Hematopoietic multipotent progenitor cell treated with erythropoietin and hydrocortisone succinate and interleukin-3 and kit ligand, for 8 days (in vitro differentiated cells): Measurements from ENCODE around the gene DGLUCY.
"Not testable (repeated sequence)": the region's sequence is repeated elsewhere in the genome, so short reads cannot be mapped to it uniquely, and the experiment has no call there.

ENCODE experiments used
- DNase-seq: peaks from one replicate; pipeline ENCODE4 v3.0.0-alpha.2; 2015

The DGLUCY gene

DNA sequence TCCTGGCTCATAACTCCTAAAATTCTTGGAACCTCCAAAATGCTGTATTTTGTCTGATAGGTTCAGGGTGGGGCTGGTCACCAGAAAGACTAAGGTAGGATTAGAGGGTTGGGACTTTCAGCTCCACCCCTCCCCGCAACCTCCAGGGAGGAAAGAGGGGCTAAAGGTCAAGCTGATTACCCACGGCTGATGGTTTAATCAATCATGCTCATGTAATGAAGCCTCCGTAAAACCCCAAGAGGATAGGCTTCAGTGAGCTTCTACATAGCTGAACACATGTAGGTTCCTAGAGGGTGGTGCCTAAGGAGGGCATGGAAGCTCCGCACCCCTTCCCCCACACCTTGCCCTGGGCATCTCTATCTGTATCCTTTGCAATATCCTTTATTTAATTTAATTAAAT is 60.0 kb downstream of the DGLUCY start:
- no peak for DNase-seq

DNA sequence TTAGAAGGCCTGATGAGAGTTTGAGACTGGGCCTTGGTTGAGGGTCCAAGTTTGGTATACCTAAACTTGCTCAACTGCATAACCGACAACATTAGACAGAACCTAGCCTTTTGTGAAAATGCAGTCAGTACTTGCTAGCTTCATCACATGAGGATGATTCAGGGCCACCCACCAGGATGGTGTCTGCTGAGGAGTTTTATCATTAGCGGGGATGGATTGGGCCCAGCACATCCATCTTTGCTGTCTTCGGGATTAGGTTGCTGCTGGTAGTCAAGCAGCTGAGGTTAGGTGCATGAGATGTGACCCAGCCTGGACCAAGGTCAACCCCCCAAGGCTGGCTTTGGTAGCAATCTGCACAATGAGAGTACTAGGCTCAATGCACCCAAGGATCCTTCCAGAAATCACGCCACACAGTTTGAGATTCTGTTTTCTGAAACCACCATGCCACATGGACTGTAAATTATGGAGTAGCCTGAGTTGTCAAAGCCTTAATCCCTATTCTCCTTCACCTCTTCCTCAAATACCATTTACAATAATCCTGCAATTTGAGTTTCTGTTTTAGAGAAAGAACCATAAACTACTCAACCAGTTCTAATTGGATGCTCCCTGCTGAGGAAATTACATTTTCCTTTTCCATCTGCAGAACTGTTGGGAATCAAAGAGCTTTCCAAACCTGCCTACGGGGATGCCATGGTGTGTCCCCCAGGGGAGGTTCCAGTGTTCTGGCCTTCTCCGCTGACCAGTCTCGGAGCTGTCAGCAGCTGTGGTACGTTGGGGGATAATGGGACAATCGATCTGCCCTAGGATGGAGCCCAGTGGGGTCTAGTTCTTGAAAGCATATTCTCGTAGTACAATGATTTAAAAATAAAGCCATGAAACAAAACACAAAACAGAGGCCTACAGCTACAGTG is 61.7 kb downstream of the DGLUCY start:
- no peak for DNase-seq

DNA sequence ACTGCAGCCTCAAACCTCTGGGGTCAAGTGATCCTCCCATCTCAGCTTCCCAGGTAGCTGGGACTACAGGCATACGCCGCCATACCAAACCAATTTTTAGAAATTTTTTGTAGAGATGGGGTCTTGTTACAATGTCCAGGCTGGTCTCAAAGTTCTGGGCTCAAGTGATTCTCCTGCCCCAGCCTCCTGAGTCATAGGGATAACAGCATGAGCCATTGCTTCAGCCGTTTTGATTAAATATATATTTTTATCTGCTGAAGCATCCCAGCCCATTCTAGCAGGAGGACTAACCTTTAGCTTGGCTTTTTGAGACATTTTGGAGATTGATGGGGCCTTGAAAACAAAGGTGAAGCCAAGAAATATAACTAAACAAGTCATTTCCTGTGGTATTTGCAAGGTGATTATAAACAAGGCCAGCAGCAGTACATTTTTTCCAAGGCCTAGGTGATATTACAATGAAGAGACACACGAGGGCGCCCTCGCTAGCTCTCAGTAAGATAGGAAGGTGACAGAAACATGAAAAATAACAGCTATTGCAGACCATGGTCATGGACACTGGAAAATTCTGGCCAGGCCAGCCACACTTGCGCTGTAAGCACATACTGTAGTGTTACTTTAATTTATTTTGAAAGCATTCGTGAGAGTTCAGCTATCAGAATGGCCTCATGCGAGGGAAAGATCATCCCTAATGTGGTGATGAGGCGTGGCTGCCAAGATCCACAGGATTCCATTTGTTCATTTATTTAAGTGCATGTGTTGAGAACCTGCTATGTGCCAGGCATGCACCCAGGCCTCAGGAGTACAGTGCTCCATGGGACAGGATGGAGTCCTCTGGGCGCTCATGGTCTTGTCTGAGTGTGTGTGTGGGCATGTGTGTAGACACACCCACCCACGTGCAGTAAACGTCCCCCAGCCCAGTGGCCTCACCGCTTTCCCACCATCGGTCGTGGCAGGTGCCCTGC is 63.5 kb downstream of the DGLUCY start:
- DNase-seq, result peak; percentile 80

DNA sequence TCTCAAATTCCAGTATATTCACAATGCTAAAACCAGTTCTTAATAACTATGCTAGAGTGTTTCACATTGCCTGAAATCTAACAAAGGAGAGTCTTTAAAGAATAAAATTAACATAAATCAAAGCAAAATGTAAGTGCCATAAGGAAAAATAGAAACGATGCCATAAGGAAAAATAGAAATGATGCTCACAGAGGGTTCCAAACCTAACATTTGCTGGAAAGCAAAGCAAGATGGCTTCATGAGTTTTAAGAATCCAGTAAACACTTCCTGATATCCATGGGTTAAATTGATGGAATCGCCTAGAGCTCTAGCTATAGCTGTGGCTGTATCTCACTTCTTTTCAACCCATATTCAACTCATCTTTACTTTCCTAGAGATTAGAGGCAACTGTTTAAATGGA is 66.7 kb downstream of the DGLUCY start:
- no peak for DNase-seq

DNA sequence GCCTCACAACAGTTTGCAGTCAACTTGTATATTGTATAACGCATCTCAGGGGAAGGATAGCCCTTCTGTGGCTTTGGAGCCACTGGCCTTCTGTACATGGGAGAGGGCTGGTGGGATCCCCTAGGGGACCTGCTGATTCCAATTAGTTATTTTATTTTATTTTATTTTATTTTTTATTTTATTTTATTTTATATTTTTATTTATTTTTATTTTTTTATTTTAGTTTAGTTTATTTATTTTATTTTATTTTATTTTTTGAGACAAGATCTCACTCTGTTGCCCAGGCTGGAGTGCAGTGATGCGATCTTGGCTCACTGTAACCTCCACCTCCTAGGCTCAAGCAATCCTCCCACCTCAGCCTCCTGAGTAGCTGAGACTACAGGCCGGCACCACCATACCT is 68.9 kb downstream of the DGLUCY start:
- DNase-seq, result not testable (repeated sequence)

DNA sequence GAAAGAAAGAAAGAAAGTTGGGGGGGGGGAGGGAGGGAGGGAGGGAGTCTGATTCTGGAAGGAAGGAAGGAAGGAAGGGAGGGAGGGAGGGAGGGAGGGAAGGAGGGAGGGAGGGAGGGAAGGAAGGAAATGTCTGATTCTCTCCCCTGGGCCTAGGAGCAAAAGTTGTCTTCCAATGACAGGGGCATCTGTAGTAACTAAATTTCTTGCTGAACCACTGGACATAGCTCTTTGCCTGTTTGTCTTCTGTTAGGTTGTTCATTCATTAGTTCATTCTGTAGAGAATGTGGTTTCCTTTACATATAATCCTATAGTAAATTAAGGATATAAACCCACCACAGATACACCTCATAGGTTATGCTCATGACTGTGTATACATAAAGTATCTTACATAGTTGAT is 70.7 kb downstream of the DGLUCY start:
- DNase-seq, result no peak

DNA sequence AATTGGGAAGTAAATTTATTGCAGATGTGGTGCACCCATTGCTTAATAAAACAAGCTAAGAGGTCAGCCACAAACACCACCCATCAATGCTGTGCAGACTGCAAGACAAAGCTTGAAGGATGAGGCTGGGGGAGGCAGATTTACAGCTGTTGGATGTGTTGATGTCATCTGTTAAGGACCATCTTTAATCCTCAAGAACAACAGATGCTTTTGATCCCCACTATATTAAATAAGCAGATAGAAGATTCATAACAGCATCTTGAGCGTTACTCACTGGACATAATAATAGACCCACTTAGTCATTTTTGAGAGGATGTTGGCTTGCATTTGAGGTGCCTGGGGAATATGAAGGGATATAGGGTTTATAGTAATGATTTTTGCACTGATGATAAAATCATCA is 71.8 kb downstream of the DGLUCY start:
- DNase-seq, result no peak

DNA sequence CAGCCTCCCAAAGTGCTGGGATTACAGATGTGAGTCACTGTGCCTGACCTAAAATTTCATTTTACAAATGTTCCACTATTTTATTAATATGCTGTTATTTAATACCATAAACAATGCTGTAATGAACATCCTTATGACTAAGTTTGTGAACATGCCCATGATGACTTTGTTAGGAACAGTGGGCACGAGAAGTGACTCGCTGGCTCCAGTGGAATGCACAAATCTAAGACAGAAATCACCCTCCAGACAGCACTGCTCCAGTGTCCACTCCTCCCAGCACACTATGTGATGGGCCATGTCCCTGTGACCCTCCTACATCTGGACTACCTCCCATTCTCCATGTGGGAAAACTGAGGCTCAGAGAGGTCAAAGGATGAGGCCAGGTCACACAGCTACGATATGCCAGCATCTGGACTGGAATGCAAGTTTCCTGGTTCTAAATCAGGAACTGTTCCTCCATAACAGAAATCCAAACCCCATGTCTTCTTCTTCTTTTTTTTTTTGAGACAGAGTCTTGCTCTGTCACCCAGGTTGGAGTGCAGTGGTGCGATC is 72.7 kb downstream of the DGLUCY start:
- DNase-seq, result no peak

DNA sequence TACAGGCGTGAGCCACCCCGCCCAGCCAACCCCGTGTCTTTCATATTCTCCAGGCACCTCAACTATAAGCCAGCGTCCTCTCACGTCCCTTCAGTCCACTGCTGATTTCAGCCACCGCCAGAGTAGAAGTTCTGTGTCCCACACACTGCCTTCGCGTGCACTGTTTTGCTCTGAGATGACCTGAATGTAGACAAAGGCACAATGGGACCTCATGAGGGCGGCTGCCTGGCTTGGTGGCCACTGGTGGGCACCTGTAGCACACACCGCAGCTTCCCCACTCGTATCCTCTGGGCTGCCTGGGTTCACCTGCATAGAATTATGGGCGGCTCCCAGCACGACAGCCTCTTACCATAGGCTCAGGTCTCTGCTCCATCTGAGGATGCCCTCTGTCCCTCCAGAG is 73.4 kb downstream of the DGLUCY start:
- no peak for DNase-seq

DNA sequence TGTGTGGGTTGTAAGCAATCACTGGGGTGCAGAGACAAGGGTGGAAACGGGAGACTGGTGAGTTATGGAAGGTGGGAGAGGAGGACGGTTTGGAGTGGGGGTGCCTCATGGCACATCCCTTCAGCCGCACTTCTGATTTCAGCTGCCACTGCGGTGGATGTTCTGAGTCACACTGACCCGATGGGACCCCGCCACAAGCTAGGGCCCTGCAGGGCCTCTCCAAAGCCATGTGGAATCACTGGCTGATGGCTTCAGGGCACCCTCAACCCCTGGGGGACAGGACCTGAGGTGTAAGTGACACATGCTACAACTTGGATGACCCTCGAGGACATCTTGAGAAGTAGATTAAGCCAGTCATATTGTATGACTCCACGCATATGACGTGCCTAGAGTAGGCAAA is 77.0 kb downstream of the DGLUCY start:
- no peak for DNase-seq

DNA sequence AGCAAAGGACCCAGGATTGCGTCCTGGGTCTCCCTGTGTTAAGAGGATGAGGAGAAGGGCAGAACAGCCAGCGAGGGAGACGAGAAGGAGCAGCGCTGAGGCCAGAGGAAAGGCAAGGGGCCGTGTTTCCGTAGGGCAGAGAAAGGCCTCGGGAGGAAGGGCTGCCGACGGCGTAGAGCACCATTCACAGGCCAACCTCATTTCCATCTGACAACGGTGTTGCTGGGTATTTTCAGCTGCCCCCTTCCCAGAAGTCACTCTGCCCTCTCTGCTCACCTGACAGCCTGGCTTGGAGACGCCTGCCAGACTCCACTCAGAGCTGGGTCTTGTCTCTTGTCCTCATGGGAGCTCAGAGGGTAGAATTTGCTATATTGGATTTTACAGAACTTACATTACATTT is 79.2 kb downstream of the DGLUCY start:
- DNase-seq, result no peak

DNA sequence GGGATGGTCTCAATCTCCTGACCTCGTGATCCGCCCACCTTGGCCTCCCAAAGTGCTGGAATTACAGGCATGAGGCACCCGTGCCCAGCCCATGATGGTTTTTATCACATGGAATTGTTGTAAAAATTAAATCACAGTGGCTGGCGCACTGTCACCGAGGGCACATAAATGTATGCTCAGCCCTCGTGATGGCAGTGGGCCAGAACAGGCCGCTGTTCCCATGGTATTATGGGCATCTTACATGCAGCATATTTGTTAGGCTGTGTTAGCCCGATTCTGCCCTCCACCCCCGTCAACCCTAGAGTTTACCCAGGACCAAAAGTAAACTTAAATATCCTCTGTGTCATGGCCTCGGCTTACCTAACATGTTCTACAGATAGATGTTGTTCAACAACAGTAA is 82.0 kb downstream of the DGLUCY start:
- no peak for DNase-seq

DNA sequence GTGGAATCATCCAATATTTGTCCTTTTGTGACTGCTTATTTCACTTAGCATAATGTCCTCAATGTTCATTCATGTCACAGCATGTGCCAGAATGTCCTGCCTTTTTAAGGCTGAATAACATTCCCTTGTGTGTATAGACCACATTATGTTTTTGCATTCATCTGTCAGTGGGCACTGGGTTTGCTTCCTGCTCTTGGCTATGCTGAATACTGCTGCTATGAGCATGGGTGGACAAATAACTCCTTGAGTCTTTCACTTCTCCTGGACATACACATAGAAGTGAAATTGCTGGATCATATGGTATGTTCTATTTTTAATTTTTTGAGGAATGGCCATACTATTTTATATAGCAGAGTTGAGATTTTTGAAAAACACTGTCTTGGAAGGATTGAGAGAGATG is 83.8 kb downstream of the DGLUCY start:
- no peak for DNase-seq

DNA sequence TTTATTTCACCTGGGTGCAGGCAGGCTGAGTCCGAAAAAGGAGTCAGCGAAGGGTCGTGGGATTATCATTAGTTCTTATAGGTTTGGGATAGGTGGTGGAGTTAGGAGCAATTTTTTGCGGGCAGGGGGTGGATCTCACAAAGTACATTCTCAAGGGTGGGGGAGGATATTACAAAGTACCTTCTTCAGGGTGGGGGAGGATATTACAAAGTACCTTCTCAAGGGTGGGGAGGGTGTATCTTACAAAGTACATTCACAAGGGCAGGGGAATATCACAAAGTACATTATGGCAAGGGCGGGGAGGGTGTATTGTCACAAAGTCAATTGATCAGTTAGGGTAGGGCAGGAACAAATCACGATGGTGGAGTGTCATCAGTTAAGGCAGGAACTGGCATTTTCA is 86.9 kb downstream of the DGLUCY start:
- DNase-seq, result not testable (repeated sequence)

DNA sequence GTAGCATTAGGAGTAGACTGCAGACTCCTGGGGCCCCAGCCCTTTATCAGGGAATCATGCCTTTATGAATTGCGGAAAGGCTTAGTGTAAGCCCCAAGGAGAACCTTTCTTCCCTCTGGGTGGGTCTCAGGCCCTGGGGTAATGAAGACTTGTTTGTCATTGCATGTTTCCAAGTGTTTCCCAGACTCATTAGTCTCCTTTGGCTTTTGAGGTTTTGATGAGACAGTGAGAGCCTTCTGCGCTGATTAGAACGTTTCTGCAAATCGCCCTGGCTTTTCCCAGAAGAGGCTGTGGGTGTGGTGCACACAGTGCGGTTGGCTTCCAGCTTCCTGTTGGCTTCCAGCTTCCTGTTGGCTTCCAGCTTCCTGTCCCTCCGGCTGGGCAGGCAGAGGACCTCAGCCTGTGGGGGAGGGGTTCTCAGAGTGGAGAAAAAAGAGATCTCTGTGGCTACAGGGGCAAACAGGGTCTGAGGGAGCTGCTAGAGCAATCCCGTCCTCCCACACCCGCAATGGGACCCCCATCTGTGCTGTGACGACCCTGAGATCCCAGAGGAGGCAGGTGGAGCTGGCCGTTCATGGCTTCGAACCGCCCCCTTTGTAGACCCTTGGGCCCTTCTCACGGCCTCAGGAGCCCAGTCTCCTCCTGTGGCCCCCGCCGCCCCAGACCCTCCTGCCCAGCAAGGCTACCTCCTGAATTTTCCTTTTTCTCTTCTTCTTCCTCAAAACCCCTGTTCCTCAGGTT is 88.5 kb downstream of the DGLUCY start:
- DNase-seq, result peak; percentile 96

DNA sequence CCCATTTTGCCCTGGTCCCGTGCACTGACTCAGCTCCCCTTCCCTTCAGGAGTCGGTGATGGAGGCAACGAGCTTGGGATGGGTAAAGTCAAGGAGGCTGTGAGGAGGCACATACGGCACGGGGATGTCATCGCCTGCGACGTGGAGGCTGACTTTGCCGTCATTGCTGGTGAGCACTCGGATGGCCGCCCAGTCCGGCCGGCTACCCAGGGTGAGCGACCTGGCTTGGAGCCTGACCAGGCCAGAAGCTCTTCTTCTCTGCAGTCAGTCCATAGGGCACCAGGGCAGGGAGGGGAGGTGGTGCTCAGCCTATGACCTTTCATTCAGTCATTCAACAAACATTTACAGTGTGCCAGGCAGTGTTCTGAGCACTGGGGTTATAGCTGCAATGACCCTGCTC is 90.8 kb downstream of the DGLUCY start:
- no peak for DNase-seq

DNA sequence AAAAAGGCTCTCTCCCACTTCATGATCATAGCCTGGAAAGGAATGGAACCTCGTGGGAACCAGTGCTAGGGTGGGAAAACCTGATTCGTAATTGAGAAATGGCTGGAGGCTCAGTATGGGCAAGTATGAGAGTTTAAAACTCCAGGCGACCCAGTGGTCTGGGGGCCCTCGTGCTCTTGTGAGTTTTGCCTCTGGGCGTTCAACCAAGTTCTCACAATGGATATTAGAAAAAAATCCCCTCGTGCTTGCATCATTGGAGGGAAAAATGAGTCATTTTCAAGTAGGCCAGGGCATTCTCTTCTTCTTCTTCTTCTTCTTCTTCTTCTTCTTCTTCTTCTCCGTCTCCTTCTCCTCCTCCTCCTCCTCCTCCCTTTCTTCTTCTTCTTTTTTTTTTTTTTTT is 91.6 kb downstream of the DGLUCY start:
- no peak for DNase-seq

DNA sequence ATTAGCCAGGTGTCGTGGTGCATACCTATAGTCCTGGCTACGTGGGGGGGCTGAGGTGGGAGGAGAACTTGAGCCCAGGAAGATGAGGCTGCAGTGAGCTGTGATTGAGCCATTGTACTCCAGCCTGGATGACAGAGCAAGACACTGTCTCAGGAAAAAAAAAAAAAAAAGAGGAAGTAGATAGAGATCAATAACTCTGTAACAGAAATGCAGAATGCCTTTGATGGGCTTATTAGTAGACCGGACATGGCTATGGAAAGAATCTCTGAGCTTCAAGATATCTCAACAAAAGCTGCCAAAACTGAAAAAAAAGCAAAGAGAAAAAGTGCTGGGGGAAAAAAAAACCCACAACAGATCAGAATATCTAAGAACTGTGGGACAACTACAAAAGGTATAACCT is 93.1 kb downstream of the DGLUCY start:
- peak; percentile 53 for DNase-seq

DNA sequence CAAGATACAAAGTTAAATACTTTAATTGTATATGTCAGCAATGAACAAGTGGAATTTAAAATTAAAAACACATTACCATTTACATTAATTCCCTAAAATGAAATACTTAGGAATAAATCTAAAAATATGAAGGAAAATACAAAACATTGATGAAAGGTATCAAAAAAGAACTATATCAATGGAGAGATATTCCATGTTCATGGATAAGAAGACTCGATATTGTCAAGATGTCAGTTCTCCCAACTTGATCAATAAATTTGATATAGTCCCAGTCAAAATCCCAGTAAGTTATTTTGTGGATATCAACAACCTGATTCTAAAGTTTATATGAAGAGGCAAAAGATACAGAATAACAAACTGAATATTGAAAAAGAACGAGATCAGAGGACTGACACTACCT is 97.1 kb downstream of the DGLUCY start:
- no peak for DNase-seq

DNA sequence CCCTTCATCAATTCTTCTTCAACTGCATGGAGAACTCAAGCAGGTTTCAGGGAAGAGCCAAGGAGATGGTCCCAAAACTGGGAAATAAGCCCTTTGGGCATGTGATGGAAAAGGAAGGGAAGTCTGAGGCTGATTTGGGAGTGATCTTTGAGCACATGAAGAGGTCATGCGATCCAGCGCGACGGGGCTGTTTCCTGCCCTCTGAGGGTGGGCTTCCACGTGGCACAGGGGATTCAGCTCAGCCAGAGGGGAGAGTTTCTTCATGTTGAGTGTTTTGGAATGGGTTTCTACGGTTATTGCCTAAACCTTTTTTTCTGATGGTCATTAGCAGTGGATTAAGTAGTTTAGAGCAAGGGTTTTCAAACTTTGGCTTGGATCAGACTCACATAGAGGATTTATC is 100.4 kb downstream of the DGLUCY start:
- no peak for DNase-seq

DNA sequence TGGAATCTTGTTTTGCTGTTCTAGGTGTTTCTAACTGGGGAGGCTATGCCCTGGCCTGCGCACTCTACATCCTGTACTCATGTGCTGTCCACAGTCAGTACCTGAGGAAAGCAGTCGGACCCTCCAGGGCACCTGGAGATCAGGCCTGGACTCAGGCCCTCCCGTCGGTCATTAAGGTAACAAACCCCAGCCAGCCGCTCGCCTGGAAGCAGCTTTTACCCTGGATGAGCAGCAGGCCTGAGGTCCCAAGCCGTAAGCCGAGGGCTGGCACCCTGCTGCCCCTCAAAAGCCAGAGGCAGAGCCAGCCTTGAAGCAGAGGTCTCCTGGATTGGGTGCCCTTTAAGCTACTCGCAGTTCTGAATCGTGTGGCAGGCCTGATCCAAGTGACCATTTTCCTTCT is 101.5 kb downstream of the DGLUCY start:
- no peak for DNase-seq

DNA sequence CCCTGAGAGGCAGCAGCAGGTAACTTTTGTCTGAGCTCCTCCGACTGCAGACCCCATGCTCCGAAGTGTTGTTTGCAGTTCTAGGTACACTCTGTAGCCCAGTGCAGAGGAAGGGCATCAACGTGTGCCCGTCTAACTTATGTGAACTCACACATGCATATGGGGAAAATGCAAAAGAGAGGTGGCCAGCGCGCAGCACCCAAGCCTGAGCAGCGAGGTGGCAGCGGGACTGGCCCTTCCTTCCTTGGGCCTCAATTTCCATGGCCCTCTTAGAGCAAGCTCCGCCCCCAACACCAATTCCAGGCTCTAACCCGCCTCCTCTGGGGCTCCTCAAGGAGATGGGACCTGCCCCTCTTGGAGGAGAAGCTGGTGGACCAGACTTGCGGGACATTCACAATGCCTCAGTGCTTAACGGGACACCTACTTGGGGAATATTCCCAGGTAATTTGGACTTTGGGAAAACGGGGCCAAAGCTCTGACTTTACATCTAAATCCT is 102.9 kb downstream of the DGLUCY start:
- no peak for DNase-seq

DNA sequence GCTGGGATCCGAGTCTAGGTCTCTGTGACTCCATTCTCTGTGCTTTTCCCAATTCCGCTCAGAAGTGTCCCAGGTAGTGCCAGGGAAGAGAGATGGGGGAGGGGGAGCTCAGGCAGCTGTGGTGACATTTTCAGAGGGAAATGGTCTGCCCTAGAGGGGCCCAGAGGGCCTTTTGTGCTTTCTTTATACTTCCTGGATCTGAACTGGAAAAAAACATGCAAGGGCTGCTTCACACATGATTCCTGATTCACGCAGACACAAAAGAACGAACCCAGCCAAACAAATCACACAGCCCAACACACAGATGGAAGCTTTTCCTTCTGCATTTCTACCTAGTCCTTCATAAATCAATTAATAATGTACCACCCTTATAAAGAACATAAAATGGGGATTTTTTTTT is 104.1 kb downstream of the DGLUCY start:
- no peak for DNase-seq
